Endothelial cell (in vitro differentiated cells): Measurements from ENCODE around the gene SWI5. TPM values are rescaled to one million over a fixed set of nuclear protein-coding genes. Genes with fewer than 3 reads are reported as not detected.

Experiments
- DNase-seq: peaks from one replicate; pipeline ENCODE4 v3.0.0; 2021; ENCODE audit warnings: low spot score
- H3K27ac Mint-ChIP-seq: one replicate; pipeline ENCODE4 v1.8.0; 2021; ENCODE audit warnings: mixed read lengths, inconsistent platforms; ENCODE audit not compliant: unreplicated experiment
- H3K27me3 Mint-ChIP-seq: one replicate; pipeline ENCODE4 v1.8.0; 2021; ENCODE audit warnings: mild to moderate bottlenecking, moderate library complexity, mixed read lengths, inconsistent platforms; ENCODE audit not compliant: unreplicated experiment
- H3K36me3 Mint-ChIP-seq: one replicate; pipeline ENCODE4 v1.8.0; 2021; ENCODE audit warnings: mild to moderate bottlenecking, low read depth, mixed read lengths, inconsistent platforms; ENCODE audit not compliant: unreplicated experiment
- H3K4me1 Mint-ChIP-seq: one replicate; pipeline ENCODE4 v1.8.0; 2021; ENCODE audit warnings: mild to moderate bottlenecking, mixed read lengths, inconsistent platforms; ENCODE audit not compliant: unreplicated experiment
- H3K4me3 Mint-ChIP-seq: one replicate; pipeline ENCODE4 v1.8.0; 2021; ENCODE audit warnings: mild to moderate bottlenecking, mixed read lengths, inconsistent platforms; ENCODE audit not compliant: unreplicated experiment
- H3K9me3 Mint-ChIP-seq: one replicate; pipeline ENCODE4 v1.8.0; 2021; ENCODE audit warnings: mixed read lengths, inconsistent platforms; ENCODE audit not compliant: unreplicated experiment
- CTCF ChIP-seq: fragments of 200-600 bp; sonication (generic); IDR thresholded peaks from one replicate; pipeline ENCODE4 v1.5.0; 2021; ENCODE audit warnings: antibody characterized with exemption; ENCODE audit not compliant: unreplicated experiment
- total RNA-seq: library from RNA; stranded (reverse); fragmentation: NEBNext Ultra II Directional; extraction: Animal tissue kit (Norgen Biotek cat#: 25700); gene quantifications from one replicate; pipeline ENCODE4 v1.2.1, GENCODE V29; 2021; ENCODE audit not compliant: unreplicated experiment

The SWI5 gene
- total RNA-seq, 1 donor from 2014 or later = 26.8 TPM

- no peak for TF ChIP-seq CTCF
- H3K4me1 Mint-ChIP-seq = no peaks in the 10 kb centered on the region
- H3K27me3 Mint-ChIP-seq = peaks cover 2% of the 10 kb centered on the region
- no peak for DNase-seq
- H3K36me3 Mint-ChIP-seq = no peaks in the 10 kb centered on the region
- H3K9me3 Mint-ChIP-seq = no peaks in the 10 kb centered on the region
- H3K27ac Mint-ChIP-seq = no peak overlapping the region
- H3K4me3 Mint-ChIP-seq = no peak overlapping the region
Measured at GRCh38 chr9:128296340-128297220, 20.5 kb downstream of the SWI5 start.

- no peaks in the 10 kb centered on the region for H3K9me3 Mint-ChIP-seq
- H3K4me3 Mint-ChIP-seq = no peak overlapping the region
- no peak for TF ChIP-seq CTCF
- no peaks in the 10 kb centered on the region for H3K4me1 Mint-ChIP-seq
- H3K27me3 Mint-ChIP-seq = peaks cover 2% of the 10 kb centered on the region
- no peaks in the 10 kb centered on the region for H3K36me3 Mint-ChIP-seq
- no peak for DNase-seq
- H3K27ac Mint-ChIP-seq = no peak overlapping the region
Measured at GRCh38 chr9:128297221-128297773, 21.2 kb downstream of the SWI5 start.

GRCh38 chr9:128298535-128299482 lies 22.7 kb downstream of the SWI5 start:
- Mint-ChIP-seq H3K27me3 (peaks cover under 1% of the 10 kb centered on the region), H3K9me3 (no peaks in the 10 kb centered on the region), H3K4me1 (no peaks in the 10 kb centered on the region), H3K36me3 (no peaks in the 10 kb centered on the region), H3K27ac (no peak overlapping the region), H3K4me3 (no peak overlapping the region)
- TF ChIP-seq CTCF = no peak
- no peak for DNase-seq

- no peak for TF ChIP-seq CTCF
- H3K27ac Mint-ChIP-seq = no peak overlapping the region
- peaks cover 3% of the 10 kb centered on the region for H3K36me3 Mint-ChIP-seq
- peaks cover 2% of the 10 kb centered on the region for H3K27me3 Mint-ChIP-seq
- H3K4me1 Mint-ChIP-seq = no peaks in the 10 kb centered on the region
- no peak overlapping the region for H3K4me3 Mint-ChIP-seq
- no peaks in the 10 kb centered on the region for H3K9me3 Mint-ChIP-seq
- DNase-seq = no peak
Measured at GRCh38 chr9:128304136-128304970, 28.3 kb downstream of the SWI5 start.
